ENCODE results near the gene RNU1-2. TPM values are rescaled to one million over a fixed set of nuclear protein-coding genes. Genes with fewer than 3 reads are reported as not detected.
A peak's percentile ranks its signal among the peaks of the same experiment; 100 is the strongest.
"Not testable (repeated sequence)": the region's sequence is repeated elsewhere in the genome, so short reads cannot be mapped to it uniquely, and the experiment has no call there.

RNU1-2 gene
- 3,923 and 3,957 TPM in 2 replicates for total RNA-seq
- long read RNA-seq, partial matches to known transcripts = 0 of 2 reads
- long read RNA-seq, other reads (novel, unspliced or antisense) = 0 of 2 reads

DNA sequence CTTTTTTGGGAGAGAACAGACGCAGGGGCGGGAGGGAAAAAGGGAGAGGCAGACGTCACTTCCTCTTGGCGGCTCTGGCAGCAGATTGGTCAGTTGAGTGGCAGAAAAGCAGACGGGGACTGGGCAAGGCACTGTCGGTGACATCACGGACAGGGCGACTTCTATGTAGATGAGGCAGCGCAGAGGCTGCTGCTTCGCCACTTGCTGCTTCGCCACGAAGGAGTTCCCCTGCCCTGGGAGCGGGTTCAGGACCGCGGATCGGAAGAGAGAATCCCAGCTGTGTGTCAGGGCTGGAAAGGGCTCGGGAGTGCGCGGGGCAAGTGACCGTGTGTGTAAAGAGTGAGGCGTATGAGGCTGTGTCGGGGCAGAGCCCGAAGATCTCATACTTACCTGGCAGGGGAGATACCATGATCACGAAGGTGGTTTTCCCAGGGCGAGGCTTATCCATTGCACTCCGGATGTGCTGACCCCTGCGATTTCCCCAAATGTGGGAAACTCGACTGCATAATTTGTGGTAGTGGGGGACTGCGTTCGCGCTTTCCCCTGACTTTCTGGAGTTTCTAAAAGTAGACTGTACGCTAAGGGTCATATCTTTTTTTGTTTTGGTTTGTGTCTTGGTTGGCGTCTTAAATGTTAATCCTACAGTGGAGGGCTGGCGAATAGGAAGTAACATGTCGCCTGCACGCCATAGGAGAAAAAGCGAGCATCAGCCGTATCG, at the start of gene RNU1-2:
Gene RNU1-2 (plus strand): TSS at position 383 of the 718 bp plus-strand sequence.
- peak within 1 kb of the TSS; percentile 75 for H3K4me3 Mint-ChIP-seq (ENCODE audit: low read depth)
- not testable (repeated sequence) for H3K36me3 Mint-ChIP-seq (ENCODE audit: insufficient read depth); H3K9me3 Mint-ChIP-seq (ENCODE audit: low read depth); H3K27me3 Mint-ChIP-seq
- peak within 1 kb of the TSS; percentile 100 for H3K27ac Mint-ChIP-seq
- peaks cover 19% of the 10 kb centered on the region for H3K4me1 Mint-ChIP-seq (ENCODE audit: low read depth)
- peak; percentile 71 for DNase-seq (ENCODE audit: low spot score, unreplicated experiment)

DNA sequence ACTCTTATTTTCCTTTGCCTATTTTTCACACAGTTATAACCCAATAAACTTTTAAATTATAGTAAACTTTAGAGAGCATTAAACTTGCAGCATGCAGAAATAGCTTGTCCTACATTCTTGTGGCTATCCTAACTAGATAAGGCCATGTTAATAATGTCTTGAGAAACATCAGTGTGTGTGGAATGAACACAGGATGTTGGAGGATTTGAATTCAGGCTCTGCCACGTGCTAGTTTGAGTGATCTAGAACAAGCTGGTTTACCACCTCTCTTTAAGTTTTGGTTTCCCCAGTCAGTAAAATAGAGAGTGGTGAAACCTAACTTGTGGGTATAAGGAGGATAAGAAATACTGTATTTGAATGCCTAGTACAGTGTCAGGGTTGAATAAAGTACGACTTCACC, 39.6 kb upstream of the RNU1-2 start:
- not testable (repeated sequence) for H3K27ac Mint-ChIP-seq; H3K9me3 Mint-ChIP-seq (ENCODE audit: low read depth); H3K4me1 Mint-ChIP-seq (ENCODE audit: low read depth); H3K36me3 Mint-ChIP-seq (ENCODE audit: insufficient read depth); DNase-seq (ENCODE audit: low spot score, unreplicated experiment); H3K4me3 Mint-ChIP-seq (ENCODE audit: low read depth)
- peaks cover 14% of the 10 kb centered on the region for H3K27me3 Mint-ChIP-seq

DNA sequence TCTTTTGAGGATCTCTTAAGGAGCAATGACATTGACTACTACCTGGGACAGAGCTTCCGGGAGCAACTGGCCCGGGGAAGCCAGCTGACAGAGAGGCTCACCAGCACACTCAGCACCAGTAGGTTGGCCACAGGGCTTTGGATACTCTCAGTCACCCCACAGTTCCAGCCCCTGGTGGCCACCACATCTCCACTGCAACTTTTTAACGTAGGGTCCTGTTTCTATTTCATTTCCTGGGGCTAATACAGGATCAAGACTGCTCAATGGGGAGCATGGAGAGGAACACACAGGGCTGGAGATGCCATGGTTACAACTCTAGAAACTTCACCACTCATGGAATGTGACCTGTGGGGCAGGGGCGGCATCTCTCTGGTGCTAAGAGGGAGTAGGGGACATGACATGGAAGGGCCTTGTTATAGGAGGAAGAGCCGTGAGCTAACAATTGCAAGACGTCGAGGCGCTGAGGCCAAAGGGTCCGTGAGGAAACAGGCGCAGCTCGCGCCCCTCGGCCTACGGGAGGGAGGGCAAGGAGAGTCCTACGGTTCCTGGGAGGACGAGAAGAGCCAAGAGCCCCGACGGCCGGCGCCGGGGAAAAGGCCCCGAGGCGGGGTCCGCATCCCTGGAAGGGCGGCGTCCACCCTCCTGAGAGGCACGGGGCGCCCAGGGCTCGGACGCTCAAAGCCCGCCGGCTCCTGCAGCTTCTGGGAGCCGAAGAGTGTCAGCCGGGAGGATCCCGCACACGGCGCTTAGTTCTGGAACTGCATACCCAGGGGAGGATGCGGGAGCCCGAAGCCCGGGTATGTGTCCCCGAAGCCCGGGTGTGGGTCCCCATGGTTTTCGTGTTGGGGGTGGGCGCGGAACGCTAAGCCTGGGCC, 36.4 kb upstream of the RNU1-2 start:
- not testable (repeated sequence) for H3K27ac Mint-ChIP-seq; DNase-seq (ENCODE audit: low spot score, unreplicated experiment); H3K9me3 Mint-ChIP-seq (ENCODE audit: low read depth); H3K4me1 Mint-ChIP-seq (ENCODE audit: low read depth); H3K36me3 Mint-ChIP-seq (ENCODE audit: insufficient read depth); H3K4me3 Mint-ChIP-seq (ENCODE audit: low read depth)
- TF ChIP-seq, protein P1, sequence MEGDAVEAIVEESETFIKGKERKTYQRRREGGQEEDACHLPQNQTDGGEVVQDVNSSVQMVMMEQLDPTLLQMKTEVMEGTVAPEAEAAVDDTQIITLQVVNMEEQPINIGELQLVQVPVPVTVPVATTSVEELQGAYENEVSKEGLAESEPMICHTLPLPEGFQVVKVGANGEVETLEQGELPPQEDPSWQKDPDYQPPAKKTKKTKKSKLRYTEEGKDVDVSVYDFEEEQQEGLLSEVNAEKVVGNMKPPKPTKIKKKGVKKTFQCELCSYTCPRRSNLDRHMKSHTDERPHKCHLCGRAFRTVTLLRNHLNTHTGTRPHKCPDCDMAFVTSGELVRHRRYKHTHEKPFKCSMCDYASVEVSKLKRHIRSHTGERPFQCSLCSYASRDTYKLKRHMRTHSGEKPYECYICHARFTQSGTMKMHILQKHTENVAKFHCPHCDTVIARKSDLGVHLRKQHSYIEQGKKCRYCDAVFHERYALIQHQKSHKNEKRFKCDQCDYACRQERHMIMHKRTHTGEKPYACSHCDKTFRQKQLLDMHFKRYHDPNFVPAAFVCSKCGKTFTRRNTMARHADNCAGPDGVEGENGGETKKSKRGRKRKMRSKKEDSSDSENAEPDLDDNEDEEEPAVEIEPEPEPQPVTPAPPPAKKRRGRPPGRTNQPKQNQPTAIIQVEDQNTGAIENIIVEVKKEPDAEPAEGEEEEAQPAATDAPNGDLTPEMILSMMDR (IDR thresholded peaks at IDR 0.05; ENCODE audit: unreplicated experiment) = peak; percentile 22
- H3K27me3 Mint-ChIP-seq = peaks cover 15% of the 10 kb centered on the region

DNA sequence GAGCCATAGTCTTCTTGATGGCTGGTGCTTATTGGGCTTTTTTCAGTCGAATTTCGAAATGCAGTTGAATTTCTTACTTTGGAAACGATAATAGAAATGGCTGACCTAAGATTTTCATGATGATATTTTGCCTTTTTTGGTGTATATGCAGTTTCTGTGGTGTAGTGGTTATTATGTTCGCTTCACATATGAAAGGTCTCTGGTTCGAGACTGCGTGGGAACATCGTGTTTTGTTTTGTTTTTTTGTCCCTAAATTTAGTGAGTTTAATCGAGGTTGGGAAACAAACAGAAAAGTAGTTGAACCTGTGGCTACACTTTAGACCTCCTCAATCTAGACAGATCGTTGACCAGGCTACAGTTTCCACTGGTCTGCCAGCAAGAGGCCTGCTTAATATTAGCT, 35.7 kb upstream of the RNU1-2 start:
- H3K4me3 Mint-ChIP-seq (ENCODE audit: low read depth); H3K27ac Mint-ChIP-seq; H3K9me3 Mint-ChIP-seq (ENCODE audit: low read depth); H3K4me1 Mint-ChIP-seq (ENCODE audit: low read depth); H3K36me3 Mint-ChIP-seq (ENCODE audit: insufficient read depth); DNase-seq (ENCODE audit: low spot score, unreplicated experiment): not testable (repeated sequence)
- peaks cover 15% of the 10 kb centered on the region for H3K27me3 Mint-ChIP-seq

DNA sequence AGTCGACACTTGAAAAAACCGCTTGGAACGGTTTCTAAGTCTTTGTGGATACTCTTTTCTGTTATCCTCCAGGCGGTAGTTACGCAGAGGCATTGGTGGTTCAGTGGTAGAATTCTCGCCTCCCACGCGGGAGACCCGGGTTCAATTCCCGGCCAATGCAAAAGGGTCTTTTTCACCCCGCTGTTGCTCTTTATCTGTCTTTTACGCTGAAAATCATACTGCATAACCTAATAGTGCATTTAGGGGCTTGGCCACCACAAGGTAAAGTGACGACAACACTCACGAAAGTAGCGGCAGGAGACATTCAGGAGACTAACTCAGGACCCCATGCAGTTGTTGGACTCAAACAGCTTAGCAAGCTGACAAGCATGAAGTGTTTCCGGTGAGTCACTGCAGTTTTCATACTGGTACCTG, 33.9 kb upstream of the RNU1-2 start:
- H3K4me3 Mint-ChIP-seq (ENCODE audit: low read depth); H3K27ac Mint-ChIP-seq; H3K4me1 Mint-ChIP-seq (ENCODE audit: low read depth); H3K36me3 Mint-ChIP-seq (ENCODE audit: insufficient read depth); H3K9me3 Mint-ChIP-seq (ENCODE audit: low read depth); DNase-seq (ENCODE audit: low spot score, unreplicated experiment): not testable (repeated sequence)
- H3K27me3 Mint-ChIP-seq = peaks cover 15% of the 10 kb centered on the region

DNA sequence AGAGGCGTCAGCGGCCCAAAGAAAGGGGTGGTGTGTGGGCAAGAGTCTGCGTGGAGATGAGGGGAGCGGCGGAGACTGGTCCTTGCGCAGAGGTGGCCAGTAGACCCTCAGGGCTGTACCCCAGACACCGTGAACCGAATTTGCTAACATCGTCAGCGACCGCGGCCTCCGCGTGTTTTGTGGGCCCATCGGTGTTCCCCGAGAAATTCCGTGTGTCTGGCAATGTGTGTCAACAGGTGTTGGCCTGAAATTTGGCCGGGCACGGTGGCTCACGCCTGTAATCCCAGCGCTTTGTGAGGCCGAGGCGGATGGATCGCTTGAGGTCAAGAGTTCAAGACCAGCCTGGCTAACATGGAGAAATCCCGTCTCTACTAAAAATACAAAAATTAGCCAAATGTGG, 33.4 kb upstream of the RNU1-2 start:
- H3K27me3 Mint-ChIP-seq = peaks cover 15% of the 10 kb centered on the region
- H3K4me1 Mint-ChIP-seq (ENCODE audit: low read depth); H3K9me3 Mint-ChIP-seq (ENCODE audit: low read depth); H3K27ac Mint-ChIP-seq; H3K4me3 Mint-ChIP-seq (ENCODE audit: low read depth); H3K36me3 Mint-ChIP-seq (ENCODE audit: insufficient read depth); DNase-seq (ENCODE audit: low spot score, unreplicated experiment): not testable (repeated sequence)

DNA sequence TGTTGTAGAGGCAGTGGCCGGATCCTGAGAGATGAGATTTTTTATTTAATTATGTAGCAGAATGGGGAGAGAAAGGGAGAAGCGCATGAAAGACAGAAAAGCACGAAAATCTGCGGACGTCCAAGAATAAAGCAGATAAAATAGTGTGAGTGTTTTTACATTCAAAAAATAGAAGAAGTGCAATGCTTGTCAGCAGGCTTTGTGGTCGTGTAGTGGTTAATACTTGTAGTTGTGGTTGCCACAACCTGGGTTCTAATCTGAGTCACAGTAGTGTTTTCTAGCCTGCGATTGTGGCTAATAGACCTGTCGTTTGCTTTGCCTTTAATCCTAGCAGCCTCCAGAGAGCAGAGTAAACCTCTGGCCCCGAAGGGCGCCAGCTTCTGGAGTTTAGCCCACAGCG, 32.8 kb upstream of the RNU1-2 start:
- H3K36me3 Mint-ChIP-seq (ENCODE audit: insufficient read depth); H3K9me3 Mint-ChIP-seq (ENCODE audit: low read depth); H3K4me1 Mint-ChIP-seq (ENCODE audit: low read depth); H3K4me3 Mint-ChIP-seq (ENCODE audit: low read depth); DNase-seq (ENCODE audit: low spot score, unreplicated experiment); H3K27ac Mint-ChIP-seq: not testable (repeated sequence)
- H3K27me3 Mint-ChIP-seq = peaks cover 15% of the 10 kb centered on the region

DNA sequence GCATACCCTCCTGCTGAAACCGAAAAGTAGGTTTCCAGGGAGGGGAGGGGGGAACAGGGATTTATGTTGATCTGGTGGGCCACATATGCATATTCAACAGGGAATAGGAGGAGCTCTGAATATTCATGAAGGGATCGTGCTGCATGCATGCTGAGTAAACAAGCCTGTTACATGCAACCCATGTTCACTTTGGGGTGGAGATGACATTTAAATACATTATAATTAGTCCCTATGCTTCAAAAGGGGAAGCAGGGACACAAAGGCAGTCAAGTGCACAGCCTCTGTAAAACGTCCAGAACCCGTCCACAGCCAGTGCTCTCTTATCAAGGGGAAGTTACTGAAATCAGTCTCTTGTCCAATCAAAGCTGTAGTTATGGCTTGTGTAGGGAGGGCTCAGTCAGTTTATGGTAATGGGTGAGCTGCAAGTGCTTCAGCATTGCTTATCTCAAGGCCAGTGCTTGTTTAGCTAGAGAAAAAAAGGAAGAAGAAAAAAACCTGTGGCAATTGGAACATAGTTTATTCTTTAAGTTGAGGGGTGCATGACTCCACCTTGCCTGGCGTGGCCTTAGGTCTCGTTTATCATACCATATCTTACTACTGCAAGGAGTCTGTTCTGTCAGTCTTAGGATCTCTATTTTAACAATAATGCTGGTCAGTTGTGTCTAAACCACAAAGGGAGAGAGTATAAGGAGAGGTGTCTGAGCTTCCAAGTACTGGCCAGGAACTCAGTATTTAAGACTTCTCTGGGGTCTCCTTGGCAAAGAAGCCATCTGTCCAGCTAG, 28.7 kb upstream of the RNU1-2 start:
- peak overlapping the region; percentile 24 for H3K4me3 Mint-ChIP-seq (ENCODE audit: low read depth)

DNA sequence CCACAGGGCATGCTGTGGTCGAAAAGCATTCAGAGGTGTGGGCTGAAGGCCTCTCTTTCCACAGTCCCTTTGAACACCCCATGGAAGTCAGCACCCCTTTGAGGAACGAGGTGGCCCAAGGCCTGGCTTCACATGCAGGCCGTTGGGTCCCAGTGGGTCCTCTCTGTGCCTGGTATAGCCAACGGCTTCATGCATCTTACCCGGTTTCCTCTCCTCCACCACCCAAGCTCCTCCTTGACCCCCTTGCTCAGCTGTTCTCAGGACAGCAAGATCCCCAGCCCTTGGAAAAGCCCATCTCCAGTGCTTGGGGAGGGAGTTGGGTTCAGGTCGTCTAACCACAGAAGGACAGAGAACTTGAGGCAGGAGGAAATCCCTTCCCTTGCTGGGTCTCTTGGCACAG, 27.0 kb upstream of the RNU1-2 start:
- H3K4me1 Mint-ChIP-seq (ENCODE audit: low read depth); DNase-seq (ENCODE audit: low spot score, unreplicated experiment); H3K4me3 Mint-ChIP-seq (ENCODE audit: low read depth); H3K36me3 Mint-ChIP-seq (ENCODE audit: insufficient read depth); H3K9me3 Mint-ChIP-seq (ENCODE audit: low read depth); H3K27ac Mint-ChIP-seq: not testable (repeated sequence)
- H3K27me3 Mint-ChIP-seq = peaks cover 26% of the 10 kb centered on the region

More for the DNA sequence above, 28.7 kb upstream of the RNU1-2 start:
- H3K27me3 Mint-ChIP-seq = peaks cover 13% of the 10 kb centered on the region
- H3K9me3 Mint-ChIP-seq (ENCODE audit: low read depth); DNase-seq (ENCODE audit: low spot score, unreplicated experiment); H3K4me1 Mint-ChIP-seq (ENCODE audit: low read depth); H3K27ac Mint-ChIP-seq; H3K36me3 Mint-ChIP-seq (ENCODE audit: insufficient read depth): not testable (repeated sequence)

DNA sequence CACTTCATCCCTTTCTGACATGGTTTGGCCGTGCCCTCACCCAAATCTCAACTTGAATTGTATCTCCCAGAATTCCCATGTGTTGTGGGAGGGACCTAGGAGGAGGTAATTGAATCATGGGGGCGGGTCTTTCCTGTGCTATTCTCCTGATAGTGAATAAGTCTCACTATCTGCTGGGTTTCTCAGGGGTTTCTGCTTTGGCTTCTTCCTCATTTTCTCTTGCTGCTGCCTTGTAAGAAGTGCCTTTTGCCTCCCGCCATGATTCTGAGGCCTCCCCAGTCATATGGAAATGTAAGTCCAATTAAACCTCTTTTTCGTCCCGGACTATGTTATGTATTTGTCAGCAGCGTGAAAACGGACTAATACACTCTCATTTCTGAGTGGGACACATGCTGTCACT, 25.8 kb upstream of the RNU1-2 start:
- H3K36me3 Mint-ChIP-seq (ENCODE audit: insufficient read depth); H3K4me3 Mint-ChIP-seq (ENCODE audit: low read depth); H3K27ac Mint-ChIP-seq: not testable (repeated sequence)

DNA sequence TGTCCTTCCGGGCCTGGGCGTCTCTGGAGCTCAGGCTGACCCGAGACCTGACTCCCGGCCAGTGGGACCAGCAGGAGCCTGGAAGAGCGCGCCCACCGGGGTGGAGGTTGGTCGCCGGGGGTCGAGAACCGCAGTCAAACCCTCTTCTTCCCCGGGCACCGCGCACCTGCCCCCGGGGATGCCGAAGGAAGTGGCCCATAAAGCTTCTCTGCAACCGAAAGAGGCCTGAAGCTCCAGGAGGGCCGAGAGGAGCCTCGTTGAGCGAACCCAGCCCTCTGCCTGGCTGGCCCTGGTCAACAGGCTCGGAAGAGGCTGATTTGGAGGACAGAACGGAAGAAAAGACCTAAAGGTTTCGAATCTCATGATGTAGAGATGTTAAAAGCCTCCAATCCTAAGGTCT, 24.6 kb upstream of the RNU1-2 start:
- H3K4me1 Mint-ChIP-seq (ENCODE audit: low read depth); H3K27ac Mint-ChIP-seq; H3K9me3 Mint-ChIP-seq (ENCODE audit: low read depth); H3K4me3 Mint-ChIP-seq (ENCODE audit: low read depth); H3K36me3 Mint-ChIP-seq (ENCODE audit: insufficient read depth); DNase-seq (ENCODE audit: low spot score, unreplicated experiment): not testable (repeated sequence)
- H3K27me3 Mint-ChIP-seq = peaks cover 38% of the 10 kb centered on the region

More for the DNA sequence above, 25.8 kb upstream of the RNU1-2 start:
- not testable (repeated sequence) for H3K9me3 Mint-ChIP-seq (ENCODE audit: low read depth); DNase-seq (ENCODE audit: low spot score, unreplicated experiment); H3K4me1 Mint-ChIP-seq (ENCODE audit: low read depth)
- peaks cover 27% of the 10 kb centered on the region for H3K27me3 Mint-ChIP-seq

Data from progenitor cell of endocrine pancreas (in vitro differentiated cells).